ENCODE results near the gene LAMC1. TPM values are rescaled to one million over a fixed set of nuclear protein-coding genes. Genes with fewer than 3 reads are reported as not detected.

The LAMC1 gene
- total RNA-seq, 4 donors from 2014 or later, result 288 to 318 (median 304) TPM

GRCh38 chr1:183019139-183019740 is 4.0 kb upstream of the LAMC1 start:
- no peaks in the 10 kb centered on the region for H3K27me3 ChIP-seq
- peak overlapping the region in 2 of 4 donors; percentile 1 to 7 for H3K27ac ChIP-seq
- no peaks in the 10 kb centered on the region for H3K9me3 ChIP-seq
- WGBS, 2 donors, result 46 to 49% methylated on average over 3 of the region's 3 CpGs
- peaks cover 0 to 17% (median 6%) of the 10 kb centered on the region in 4 donors for H3K4me1 ChIP-seq
- H3K36me3 ChIP-seq, result no peaks in the 10 kb centered on the region
- no peak overlapping the region for H3K4me3 ChIP-seq
- no peak for DNase-seq (ENCODE audit: low spot score in 2 of 2)
- TF ChIP-seq CTCF (IDR thresholded peaks at IDR 0.05), result no peak
- TF ChIP-seq POLR2A (IDR thresholded peaks at IDR 0.05), result no peak
- no peak for TF ChIP-seq EP300 (IDR thresholded peaks at IDR 0.05)

- H3K9me3 ChIP-seq, result no peaks in the 10 kb centered on the region
- peaks cover 0 to 17% (median 6%) of the 10 kb centered on the region in 4 donors for H3K4me1 ChIP-seq
- H3K27ac ChIP-seq, result peak overlapping the region in 1 of 4 donors; percentile 37
- DNase-seq (ENCODE audit: low spot score in 2 of 2), result no peak
- H3K27me3 ChIP-seq, result no peaks in the 10 kb centered on the region
- peak in 2 of 5 experiments; percentile 12 to 19 for TF ChIP-seq CTCF (IDR thresholded peaks at IDR 0.05)
- TF ChIP-seq EP300 (IDR thresholded peaks at IDR 0.05), result no peak
- no peak for TF ChIP-seq POLR2A (IDR thresholded peaks at IDR 0.05)
- 12 to 22% methylated on average over 1 of the region's 1 CpG for WGBS, 2 donors
- no peak overlapping the region for H3K4me3 ChIP-seq
- no peaks in the 10 kb centered on the region for H3K36me3 ChIP-seq
Measured at GRCh38 chr1:183019860-183020259, 3.4 kb upstream of the LAMC1 start.

GRCh38 chr1:183021405-183022201 is 1.6 kb upstream of the LAMC1 start:
- Histone ChIP-seq H3K27ac (peak overlapping the region; percentile 93 to 100 (median 98)), H3K9me3 (no peaks in the 10 kb centered on the region), H3K4me3 (peak overlapping the region in 3 of 4 donors; percentile 74 to 95 (median 89)), H3K36me3 (no peaks in the 10 kb centered on the region), H3K27me3 (no peaks in the 10 kb centered on the region), H3K4me1 (peaks cover 0 to 23% (median 6%) of the 10 kb centered on the region in 4 donors)
- no peak for DNase-seq (ENCODE audit: low spot score in 2 of 2)
- 64 to 65% methylated on average over 11 of the region's 11 CpGs for WGBS, 2 donors
- TF ChIP-seq CTCF (IDR thresholded peaks at IDR 0.05) (no peak), POLR2A (IDR thresholded peaks at IDR 0.05) (no peak), EP300 (IDR thresholded peaks at IDR 0.05) (no peak)

GRCh38 chr1:183022202-183023145 is 746 bp upstream of the LAMC1 start:
- TF ChIP-seq CTCF (IDR thresholded peaks at IDR 0.05), result peak in 1 of 5 experiments; percentile 24
- TF ChIP-seq POLR2A (IDR thresholded peaks at IDR 0.05), result peak; percentile 36 to 67
- TF ChIP-seq EP300 (IDR thresholded peaks at IDR 0.05), result peak; percentile 79 to 98
- Histone ChIP-seq H3K4me1 (peaks cover 0 to 32% (median 8%) of the 10 kb centered on the region in 4 donors), H3K4me3 (peak overlapping the region; percentile 74 to 95 (median 84)), H3K27ac (peak overlapping the region; percentile 93 to 100 (median 98)), H3K9me3 (no peaks in the 10 kb centered on the region), H3K36me3 (no peaks in the 10 kb centered on the region), H3K27me3 (no peaks in the 10 kb centered on the region)
- peak; percentile 77 to 93 for DNase-seq (ENCODE audit: low spot score in 2 of 2)
- WGBS, 2 donors, result 1% methylated on average over 31 to 39 of the region's 57 CpGs

Measured in tibial nerve (tissue), 4 donors.